ENCODE measurements around the gene SHISA5.

DNA sequence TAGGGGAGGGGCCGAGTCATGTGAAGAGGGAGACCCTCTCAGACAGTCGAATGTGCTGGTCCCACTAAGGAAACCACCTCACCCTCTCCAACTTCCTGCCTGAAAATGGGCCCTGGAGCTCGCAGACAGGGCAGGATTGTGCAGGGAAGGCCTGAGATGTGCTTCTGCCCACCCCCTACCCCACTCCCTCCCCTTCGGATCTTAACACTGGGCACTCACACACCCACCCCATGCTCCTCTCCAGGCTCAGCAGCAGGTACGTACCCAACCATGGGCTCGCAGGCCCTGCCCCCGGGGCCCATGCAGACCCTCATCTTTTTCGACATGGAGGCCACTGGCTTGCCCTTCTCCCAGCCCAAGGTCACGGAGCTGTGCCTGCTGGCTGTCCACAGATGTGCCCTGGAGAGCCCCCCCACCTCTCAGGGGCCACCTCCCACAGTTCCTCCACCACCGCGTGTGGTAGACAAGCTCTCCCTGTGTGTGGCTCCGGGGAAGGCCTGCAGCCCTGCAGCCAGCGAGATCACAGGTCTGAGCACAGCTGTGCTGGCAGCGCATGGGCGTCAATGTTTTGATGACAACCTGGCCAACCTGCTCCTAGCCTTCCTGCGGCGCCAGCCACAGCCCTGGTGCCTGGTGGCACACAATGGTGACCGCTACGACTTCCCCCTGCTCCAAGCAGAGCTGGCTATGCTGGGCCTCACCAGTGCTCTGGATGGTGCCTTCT, 37.4 kb downstream of the SHISA5 start:
- TF ChIP-seq MAFK (IDR thresholded peaks at IDR 0.05; ENCODE audit: partially characterized antibody) (no peak), EHMT2 (IDR thresholded peaks at IDR 0.05; ENCODE audit: low read depth) (no peak), EP300 (IDR thresholded peaks at IDR 0.05) (no peak), PHF8 (IDR thresholded peaks at IDR 0.05; ENCODE audit: borderline replicate concordance, low read depth) (no peak), FOSL2 (IDR thresholded peaks at IDR 0.05) (no peak), FOSL2 (CRISPR knock-in tag; IDR thresholded peaks at IDR 0.05) (no peak), RAD21 (conservative IDR thresholded peaks at IDR 0.05 in 1 of 2, IDR thresholded peaks at IDR 0.05 in 1 of 2) (no peak), NR3C1 (IDR thresholded peaks at IDR 0.05) (no peak), POLR2A (IDR thresholded peaks at IDR 0.05; ENCODE audit: low read length) (no peak), JUNB (IDR thresholded peaks at IDR 0.05) (no peak)
- TF ChIP-seq, protein P1, sequence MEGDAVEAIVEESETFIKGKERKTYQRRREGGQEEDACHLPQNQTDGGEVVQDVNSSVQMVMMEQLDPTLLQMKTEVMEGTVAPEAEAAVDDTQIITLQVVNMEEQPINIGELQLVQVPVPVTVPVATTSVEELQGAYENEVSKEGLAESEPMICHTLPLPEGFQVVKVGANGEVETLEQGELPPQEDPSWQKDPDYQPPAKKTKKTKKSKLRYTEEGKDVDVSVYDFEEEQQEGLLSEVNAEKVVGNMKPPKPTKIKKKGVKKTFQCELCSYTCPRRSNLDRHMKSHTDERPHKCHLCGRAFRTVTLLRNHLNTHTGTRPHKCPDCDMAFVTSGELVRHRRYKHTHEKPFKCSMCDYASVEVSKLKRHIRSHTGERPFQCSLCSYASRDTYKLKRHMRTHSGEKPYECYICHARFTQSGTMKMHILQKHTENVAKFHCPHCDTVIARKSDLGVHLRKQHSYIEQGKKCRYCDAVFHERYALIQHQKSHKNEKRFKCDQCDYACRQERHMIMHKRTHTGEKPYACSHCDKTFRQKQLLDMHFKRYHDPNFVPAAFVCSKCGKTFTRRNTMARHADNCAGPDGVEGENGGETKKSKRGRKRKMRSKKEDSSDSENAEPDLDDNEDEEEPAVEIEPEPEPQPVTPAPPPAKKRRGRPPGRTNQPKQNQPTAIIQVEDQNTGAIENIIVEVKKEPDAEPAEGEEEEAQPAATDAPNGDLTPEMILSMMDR (IDR thresholded peaks at IDR 0.05) = no peak
- TF ChIP-seq, protein P2, sequence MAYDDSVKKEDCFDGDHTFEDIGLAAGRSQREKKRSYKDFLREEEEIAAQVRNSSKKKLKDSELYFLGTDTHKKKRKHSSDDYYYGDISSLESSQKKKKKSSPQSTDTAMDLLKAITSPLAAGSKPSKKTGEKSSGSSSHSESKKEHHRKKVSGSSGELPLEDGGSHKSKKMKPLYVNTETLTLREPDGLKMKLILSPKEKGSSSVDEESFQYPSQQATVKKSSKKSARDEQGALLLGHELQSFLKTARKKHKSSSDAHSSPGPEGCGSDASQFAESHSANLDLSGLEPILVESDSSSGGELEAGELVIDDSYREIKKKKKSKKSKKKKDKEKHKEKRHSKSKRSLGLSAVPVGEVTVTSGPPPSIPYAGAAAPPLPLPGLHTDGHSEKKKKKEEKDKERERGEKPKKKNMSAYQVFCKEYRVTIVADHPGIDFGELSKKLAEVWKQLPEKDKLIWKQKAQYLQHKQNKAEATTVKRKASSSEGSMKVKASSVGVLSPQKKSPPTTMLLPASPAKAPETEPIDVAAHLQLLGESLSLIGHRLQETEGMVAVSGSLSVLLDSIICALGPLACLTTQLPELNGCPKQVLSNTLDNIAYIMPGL (CRISPR knock-in tag; IDR thresholded peaks at IDR 0.05; ENCODE audit: borderline replicate concordance) = no peak

Measured in A549 (cell line).